SH-SY5Y (cell line): ENCODE data around the gene MSH5.

ENCODE experiments used
- GATA2 ChIP-seq: IDR thresholded peaks from 2 replicates; pipeline ENCODE4 v1.6.1; 2011; ENCODE audit warnings: mild to moderate bottlenecking, low read depth, low read length
- GATA3 ChIP-seq: IDR thresholded peaks from 2 replicates; pipeline ENCODE4 v1.6.1; 2011; ENCODE audit warnings: low read depth, mild to moderate bottlenecking, low read length, moderate library complexity

The MSH5 gene

DNA sequence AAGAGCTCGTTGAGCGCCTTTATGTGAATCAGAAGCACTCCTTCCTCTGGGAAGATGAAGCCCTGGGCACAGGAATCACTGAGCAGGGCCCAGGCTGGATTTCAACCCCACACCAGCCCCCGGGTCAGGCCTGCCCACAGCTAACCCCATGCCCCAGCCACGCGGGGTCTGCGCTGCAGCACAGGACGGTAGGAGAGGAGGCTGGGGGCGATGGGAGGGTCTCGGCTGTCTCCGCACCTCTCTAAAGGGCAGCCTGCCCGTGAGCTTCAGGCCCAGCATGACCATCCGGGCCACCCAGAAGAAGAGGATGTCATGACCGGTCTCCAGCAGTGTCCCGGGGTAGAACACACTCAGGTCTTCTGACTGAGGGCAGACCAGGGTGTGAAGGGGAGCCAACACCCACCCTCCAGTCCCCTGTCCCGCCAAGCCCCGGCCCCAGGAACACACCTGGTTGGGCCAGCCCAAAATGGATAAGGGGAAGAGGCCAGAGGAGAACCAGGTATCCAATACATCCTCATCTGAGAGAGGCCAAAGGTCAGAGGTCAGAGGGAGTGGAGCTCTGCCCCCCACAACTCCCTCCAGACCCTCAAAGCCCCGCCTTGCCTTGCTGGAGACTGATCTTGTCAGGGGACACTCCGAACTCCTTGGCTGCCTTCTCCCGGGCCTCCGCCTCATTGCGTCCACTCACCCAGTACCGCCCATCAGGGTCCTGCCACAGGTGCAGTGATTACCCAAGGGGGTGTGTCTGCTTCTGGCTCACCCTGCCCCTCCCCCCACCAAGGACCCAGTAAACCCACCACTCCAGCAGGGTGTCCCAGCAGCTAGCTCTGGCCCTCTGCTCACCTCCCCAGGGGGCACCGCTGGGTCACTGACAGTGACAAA is 41.7 kb downstream of the MSH5 start:
- TF ChIP-seq GATA2, result no peak
- TF ChIP-seq GATA3, result no peak

DNA sequence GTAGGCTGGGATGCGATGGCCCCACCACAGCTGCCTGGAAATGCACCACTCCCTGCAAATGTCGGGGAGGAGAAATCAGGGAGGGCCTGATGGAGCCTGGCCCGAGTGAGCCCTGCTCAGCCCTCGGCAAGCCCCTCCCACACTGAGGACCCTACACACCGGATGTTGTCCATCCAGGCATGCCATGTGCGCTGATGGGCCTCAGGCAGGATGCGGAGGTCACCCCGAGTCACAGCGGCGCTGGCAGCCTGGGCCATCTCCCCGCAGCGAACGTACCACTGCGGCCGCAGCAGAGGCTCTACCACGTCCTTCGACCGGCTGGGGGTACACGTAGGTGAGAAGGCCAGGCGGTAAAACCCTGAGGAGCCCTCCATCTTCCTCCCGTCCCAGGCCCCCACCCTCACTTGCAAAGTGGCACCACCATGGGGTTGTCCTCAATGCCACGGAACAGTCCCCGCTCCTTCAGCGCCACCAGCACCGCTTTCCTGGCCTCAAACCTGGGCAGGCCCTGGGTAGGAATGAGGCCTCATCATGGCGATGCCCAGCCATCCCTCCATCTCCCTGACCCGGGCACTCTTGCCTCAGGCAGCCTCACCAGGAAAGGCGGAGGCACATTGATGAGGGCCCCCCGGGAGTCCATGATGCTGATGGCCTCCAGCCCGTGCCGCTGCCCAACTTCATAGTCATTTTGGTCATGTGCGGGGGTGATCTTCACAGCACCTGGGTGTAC is 42.5 kb downstream of the MSH5 start:
- TF ChIP-seq GATA2, result no peak
- no peak for TF ChIP-seq GATA3

DNA sequence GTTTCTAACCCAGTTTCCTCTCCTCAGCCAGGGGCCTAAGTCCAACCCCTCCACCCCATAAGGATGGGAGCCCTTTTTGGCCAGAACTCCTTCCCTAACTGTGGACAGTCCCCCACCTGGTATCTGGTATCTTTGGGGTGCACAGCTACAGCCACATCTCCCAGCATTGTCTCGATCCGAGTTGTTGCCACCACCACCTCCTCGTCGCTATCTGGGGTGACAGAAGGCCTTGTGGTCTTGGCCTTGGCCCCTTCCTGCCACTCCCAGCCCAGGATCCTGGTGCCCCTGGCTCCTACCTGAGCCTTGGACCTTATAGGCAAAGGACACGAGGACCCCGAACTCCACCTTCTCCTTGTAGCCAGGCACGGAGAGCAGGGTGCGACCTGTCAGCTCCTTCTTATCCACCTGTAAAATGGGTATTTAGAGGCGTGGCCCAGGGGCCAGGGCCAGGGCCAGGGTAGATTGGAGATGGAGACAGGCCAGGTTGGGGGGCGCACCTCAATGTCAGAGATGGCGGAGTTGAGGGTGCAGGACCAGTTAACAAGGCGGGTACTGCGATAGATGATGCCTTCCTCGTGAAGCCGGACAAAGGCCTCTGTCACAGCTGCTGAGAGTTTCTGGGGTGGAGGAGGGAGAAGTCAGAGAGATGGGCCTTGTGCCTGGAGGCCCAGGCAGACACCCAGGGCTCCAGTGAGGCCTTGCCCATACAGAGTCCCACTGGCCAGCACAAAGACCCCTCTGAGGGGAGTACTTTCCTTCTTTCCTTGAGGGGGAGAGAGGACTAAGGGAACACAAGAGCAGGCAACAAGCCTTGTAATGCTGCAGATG is 44.5 kb downstream of the MSH5 start:
- TF ChIP-seq GATA3 (no peak), GATA2 (no peak)

DNA sequence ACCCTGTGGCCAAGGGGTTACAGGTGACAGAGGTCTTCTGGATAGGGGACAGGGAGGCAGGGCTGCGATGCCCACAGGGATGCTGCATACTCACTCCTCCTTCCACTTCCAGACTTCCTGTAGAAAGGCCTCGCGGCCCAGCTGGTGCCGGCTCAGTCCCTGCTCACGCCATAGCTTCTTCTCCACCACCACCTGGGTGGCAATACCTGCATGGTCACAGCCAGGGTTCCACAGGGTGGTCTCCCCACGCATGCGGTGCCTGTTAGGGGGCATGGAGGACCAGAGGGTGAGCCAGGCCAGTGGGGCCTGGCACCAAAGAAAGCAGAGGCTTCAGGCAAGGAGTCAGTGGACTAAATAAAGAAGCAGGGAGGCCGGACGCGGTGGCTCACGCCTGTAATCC is 45.7 kb downstream of the MSH5 start:
- no peak for TF ChIP-seq GATA2
- TF ChIP-seq GATA3, result no peak

DNA sequence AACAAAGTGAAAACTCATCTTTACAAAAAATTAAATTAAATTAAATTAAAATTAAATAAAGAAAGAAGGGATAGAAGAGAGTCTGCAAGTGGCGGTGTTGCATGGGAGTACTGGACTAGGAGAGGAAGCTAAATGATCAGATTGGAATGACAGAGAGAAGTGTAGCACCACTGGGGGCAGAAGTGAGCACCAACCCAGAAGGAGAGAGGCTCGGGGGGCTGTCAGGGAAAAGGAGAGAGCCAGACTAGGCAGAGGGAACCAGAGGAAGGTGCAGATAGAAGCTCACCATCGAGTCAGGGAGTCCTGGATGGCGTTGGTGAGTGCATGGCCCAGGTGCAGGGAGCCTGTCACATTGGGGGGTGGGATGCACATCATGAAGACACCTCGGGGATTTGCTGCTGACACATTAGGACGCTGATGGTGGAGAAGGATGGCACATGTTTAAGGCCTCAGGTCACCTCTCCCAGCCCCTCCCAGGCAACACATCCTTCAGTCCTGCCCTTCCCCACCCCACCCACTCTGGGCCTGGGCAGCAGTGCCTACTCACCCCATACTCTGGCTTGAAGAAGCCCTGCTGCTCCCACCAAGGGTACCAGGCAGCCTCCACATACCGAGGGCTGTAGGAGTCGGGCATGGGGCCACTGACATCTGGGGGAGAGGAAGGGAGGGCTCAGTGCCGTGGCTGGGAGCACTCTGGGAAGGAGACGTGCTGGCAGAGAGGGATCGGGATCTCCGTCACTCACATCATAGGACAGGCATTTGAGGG is 51.7 kb downstream of the MSH5 start:
- TF ChIP-seq GATA2 (no peak), GATA3 (no peak)

DNA sequence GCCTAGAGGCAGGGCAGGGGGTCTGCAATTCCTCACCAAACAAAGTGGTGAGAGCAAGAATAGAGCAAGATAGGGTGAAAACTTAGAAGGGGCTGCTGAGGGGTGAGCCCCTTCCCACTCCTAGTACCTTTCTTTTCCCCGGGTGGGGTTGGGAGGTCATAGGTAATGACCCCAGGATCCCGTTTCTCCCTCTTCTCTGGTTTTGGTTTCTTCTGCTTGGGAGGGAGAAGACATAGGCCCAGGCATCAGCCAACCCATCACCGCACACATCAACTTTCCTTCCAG is 52.2 kb downstream of the MSH5 start:
- TF ChIP-seq GATA2 (no peak), GATA3 (no peak)

DNA sequence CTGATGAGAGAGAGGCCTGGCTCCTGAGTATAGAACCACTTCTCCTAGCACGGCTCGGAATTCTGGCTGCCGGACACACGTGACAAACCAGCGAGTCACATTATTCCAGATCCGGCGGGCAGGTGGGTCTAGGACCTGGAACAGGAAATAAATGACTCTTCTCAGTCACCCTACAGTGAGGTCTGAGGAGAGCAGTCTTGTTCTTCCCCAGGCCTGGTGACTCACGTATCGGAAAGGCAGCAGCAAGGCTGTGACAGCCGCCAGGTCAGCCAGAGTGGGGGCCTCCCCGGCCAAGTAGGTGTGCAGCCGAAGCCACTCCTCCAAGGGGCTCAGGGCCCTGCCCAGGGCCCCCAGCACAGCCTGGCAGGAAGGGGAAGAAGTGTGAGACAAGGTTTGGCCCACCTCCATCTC is 53.0 kb downstream of the MSH5 start:
- TF ChIP-seq GATA3, result no peak
- TF ChIP-seq GATA2, result no peak

DNA sequence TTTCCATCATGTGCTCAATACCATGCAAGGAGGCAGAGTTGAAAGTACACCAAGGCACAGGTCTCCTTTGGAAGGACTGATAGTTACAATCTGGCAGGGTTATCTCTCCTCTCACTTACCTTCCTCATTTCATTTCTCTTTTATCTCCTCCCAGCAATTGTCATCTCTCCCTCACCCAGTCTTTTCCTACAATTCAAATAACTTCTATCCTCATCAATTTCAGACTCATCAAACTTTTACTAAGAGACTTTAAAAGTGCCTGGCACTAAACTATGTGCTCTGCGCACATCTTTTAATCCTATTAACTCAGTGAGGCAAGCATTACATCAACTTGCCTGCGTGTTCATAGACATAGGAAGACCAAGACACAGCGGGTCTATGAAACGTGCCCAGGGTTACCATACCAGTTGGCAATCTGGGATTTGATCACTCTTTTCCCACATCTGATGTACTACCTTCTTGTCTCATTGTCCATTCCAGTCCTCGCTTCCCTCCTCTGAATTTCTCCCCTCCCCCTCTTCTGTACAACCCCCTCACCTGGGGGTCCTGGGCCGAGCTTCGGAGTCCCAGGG is 54.6 kb downstream of the MSH5 start:
- TF ChIP-seq GATA3 (no peak), GATA2 (no peak)

GRCh38 chr6:31794866-31795615 is 55.2 kb downstream of the MSH5 start:
- no peak for TF ChIP-seq GATA2
- no peak for TF ChIP-seq GATA3

DNA sequence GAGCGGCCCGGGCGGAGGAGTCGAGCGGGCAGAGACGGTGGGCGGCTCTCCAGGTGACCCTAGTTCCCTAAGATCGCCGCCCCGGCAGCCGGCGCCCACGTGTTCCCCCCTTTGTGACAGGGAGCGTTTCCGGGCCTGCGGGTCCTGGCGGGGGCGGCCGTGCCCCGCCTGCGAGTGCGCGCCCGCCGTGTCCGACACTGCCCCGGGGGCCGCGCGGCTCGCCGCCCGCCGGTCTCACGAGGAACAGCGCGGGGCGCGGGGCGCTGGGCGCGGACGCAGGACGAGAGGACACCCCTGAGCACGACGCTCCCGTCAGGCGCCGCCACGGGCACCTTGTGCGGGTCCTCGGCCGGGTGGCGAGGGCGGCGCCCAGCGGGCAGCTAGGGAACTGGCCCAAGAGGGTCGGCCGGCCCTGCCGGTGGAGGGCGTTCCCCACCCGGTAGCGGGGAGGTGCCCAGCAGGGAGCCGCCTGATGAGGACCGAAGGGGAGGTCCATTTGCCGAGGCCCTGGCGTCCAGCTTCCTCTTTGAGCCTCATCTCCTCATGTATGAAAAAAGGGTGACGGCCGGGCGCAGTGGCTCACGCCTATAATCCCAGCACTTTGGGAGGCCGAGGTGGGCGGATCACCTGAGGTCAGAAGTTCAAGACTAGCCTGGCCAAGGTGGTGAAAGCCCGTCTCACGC is 56.0 kb downstream of the MSH5 start, which contains the start of gene VARS1:
VARS1 (minus strand) TSS at position 137 of the 683 bp plus-strand sequence. CDS start 535 bp downstream, outside the sequence.
- TF ChIP-seq GATA2, result no peak
- TF ChIP-seq GATA3, result no peak

DNA sequence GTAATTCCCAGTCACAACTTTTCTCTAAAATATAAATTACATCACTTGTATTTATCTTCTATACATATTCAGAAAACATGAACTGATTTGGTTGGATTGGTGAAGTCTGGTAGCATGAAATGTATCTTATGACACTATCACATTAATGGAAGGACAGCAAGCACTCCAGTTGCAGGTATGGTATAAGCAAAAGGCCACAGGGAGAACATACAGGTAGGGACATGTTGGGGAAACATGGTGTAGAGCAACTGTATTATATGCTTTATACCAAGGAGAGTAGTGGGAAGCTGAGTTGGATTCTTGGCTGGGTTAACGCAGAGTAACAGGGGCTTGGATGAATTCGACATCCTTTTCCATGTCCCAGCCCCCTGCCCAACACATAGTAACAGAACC is 57.2 kb downstream of the MSH5 start:
- TF ChIP-seq GATA2 (no peak), GATA3 (no peak)

- TF ChIP-seq GATA2, result no peak
- TF ChIP-seq GATA3, result no peak
Observed at GRCh38 chr6:31797588-31797987, 57.8 kb downstream of the MSH5 start.

GRCh38 chr6:31799781-31800180 is 60.0 kb downstream of the MSH5 start:
- TF ChIP-seq GATA2, result no peak
- TF ChIP-seq GATA3, result no peak
